OCI-LY1 (cell line): ENCODE data around the gene PSPC1.
"Not testable (repeated sequence)": the region's sequence is repeated elsewhere in the genome, so short reads cannot be mapped to it uniquely, and the experiment has no call there.

Source experiments
- H2AFZ ChIP-seq: fragments of 200-600 bp; sonication (generic), shearing (Covaris generic); 2 replicates; pipeline ENCODE4 v1.6.0; 2014; ENCODE audit warnings: antibody characterized with exemption, mild to moderate bottlenecking, low read length
- H3F3A ChIP-seq: fragments of 200-600 bp; sonication (generic), shearing (Covaris generic); 2 replicates; pipeline ENCODE4 v1.6.0; 2014; ENCODE audit warnings: mild to moderate bottlenecking, antibody characterized with exemption, low read length, moderate library complexity; ENCODE audit not compliant: insufficient read depth
- H3K27ac ChIP-seq: fragments of 200-600 bp; sonication (generic); 2 replicates; pipeline ENCODE4 v1.5.1; 2014; ENCODE audit warnings: low read length, mixed run types, mild to moderate bottlenecking, low read depth; ENCODE audit not compliant: poor library complexity, severe bottlenecking
- H3K27me3 ChIP-seq: fragments of 200-600 bp; sonication (generic); 2 replicates; pipeline ENCODE4 v1.6.0; 2014; ENCODE audit warnings: antibody characterized with exemption, mild to moderate bottlenecking, low read length, moderate library complexity; ENCODE audit not compliant: insufficient read depth
- H3K36me3 ChIP-seq: fragments of 200-600 bp; sonication (generic); 2 replicates; pipeline ENCODE4 v1.6.1; 2014; ENCODE audit warnings: mild to moderate bottlenecking, antibody characterized with exemption, low read length, moderate library complexity, mixed read lengths; ENCODE audit not compliant: insufficient read depth
- H3K4me1 ChIP-seq: fragments of 200-600 bp; sonication (generic); 2 replicates; pipeline ENCODE4 v1.5.1; 2014; ENCODE audit warnings: mild to moderate bottlenecking, low read length, moderate library complexity; ENCODE audit not compliant: insufficient read depth, severe bottlenecking
- H3K4me2 ChIP-seq: fragments of 200-600 bp; sonication (generic), shearing (Covaris generic); 2 replicates; pipeline ENCODE4 v1.6.1; 2014; ENCODE audit warnings: low read length
- H3K4me3 ChIP-seq: fragments of 200-600 bp; sonication (generic); 2 replicates; pipeline ENCODE4 v1.5.1; 2014; ENCODE audit warnings: low read length, low read depth, mild to moderate bottlenecking, mixed read lengths; ENCODE audit not compliant: poor library complexity, severe bottlenecking
- H3K79me2 ChIP-seq: fragments of 200-600 bp; shearing (Covaris generic); 2 replicates; pipeline ENCODE4 v1.6.1; 2016; ENCODE audit warnings: mixed run types, low read length, mixed read lengths; ENCODE audit not compliant: insufficient read depth
- H3K9ac ChIP-seq: fragments of 200-600 bp; sonication (generic), shearing (Covaris generic); 2 replicates; pipeline ENCODE4 v1.6.1; 2014; ENCODE audit warnings: mild to moderate bottlenecking, low read length, mixed read lengths
- H3K9me2 ChIP-seq: fragments of 200-600 bp; sonication (generic), shearing (Covaris generic); 2 replicates; pipeline ENCODE4 v1.6.1; 2014; ENCODE audit warnings: low read depth, mild to moderate bottlenecking, low read length, mixed read lengths
- H3K9me3 ChIP-seq: fragments of 200-600 bp; shearing (Covaris generic); 2 replicates; pipeline ENCODE4 v1.6.1; 2014; ENCODE audit warnings: low read length, mixed read lengths
- H4K20me1 ChIP-seq: fragments of 200-600 bp; sonication (generic), shearing (Covaris generic); 2 replicates; pipeline ENCODE4 v1.6.0; 2016; ENCODE audit warnings: mild to moderate bottlenecking, low read length; ENCODE audit not compliant: insufficient read depth
- EZH2 ChIP-seq: fragments of 200-600 bp; sonication (generic), shearing (Covaris generic); IDR thresholded peaks from 2 replicates; pipeline ENCODE4 v1.8.0; 2017; ENCODE audit warnings: borderline replicate concordance, mixed run types, mild to moderate bottlenecking, antibody characterized with exemption, low read length, moderate library complexity, mixed read lengths
- TF ChIP-seq, protein P1 (sequence below): fragments of 200-600 bp; sonication (generic), shearing (Covaris generic); IDR thresholded peaks from 2 replicates; pipeline ENCODE4 v1.5.1; 2017; ENCODE audit warnings: mild to moderate bottlenecking, antibody characterized with exemption, low read length, moderate library complexity, mixed read lengths

PSPC1 gene

DNA sequence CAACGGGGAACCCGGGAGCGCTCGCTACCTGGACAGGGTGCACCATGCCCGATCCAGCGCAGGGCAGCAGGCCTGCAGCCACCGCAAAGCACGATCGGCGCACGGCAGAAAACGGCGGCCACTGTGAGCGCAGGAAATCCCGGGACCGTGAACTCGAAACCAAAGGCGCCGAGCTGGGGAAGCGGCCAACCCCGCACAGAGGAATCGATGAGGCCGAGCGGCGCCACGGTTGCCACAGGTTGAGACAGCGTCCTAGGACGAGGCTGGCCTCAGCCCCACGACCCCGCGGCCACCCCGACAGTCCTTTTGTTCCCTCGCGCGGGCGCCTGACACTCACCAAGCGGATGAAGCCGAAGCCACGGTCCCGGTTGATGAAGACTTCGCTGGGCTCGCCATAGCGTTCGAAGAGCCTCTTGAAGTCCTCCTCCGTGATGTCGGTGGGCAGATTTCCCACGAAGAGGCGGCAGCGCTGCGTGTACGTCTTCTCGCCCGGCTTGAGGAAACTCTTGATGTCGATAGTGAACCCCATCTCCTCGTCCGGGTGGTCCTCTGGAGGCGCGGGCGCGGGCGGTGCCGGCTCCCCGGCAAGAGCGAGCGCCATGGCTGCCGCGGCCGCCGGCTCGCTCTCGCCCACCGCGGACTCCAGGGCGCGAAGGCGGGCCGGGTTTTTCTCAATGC is 557 bp downstream of the PSPC1 start:
- no peaks in the 10 kb centered on the region for H4K20me1 ChIP-seq
- H3K79me2 ChIP-seq, result peaks cover 31% of the 10 kb centered on the region
- H3K27ac ChIP-seq, result peak overlapping the region; percentile 78
- no peak for TF ChIP-seq EZH2
- TF ChIP-seq, protein P1, sequence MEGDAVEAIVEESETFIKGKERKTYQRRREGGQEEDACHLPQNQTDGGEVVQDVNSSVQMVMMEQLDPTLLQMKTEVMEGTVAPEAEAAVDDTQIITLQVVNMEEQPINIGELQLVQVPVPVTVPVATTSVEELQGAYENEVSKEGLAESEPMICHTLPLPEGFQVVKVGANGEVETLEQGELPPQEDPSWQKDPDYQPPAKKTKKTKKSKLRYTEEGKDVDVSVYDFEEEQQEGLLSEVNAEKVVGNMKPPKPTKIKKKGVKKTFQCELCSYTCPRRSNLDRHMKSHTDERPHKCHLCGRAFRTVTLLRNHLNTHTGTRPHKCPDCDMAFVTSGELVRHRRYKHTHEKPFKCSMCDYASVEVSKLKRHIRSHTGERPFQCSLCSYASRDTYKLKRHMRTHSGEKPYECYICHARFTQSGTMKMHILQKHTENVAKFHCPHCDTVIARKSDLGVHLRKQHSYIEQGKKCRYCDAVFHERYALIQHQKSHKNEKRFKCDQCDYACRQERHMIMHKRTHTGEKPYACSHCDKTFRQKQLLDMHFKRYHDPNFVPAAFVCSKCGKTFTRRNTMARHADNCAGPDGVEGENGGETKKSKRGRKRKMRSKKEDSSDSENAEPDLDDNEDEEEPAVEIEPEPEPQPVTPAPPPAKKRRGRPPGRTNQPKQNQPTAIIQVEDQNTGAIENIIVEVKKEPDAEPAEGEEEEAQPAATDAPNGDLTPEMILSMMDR, result no peak
- peak overlapping the region; percentile 57 for H3K4me2 ChIP-seq
- peak overlapping the region; percentile 88 for H3K9ac ChIP-seq
- peaks cover 14% of the 10 kb centered on the region for H3K4me1 ChIP-seq
- peaks cover 25% of the 10 kb centered on the region for H3K36me3 ChIP-seq
- peaks cover 3% of the 10 kb centered on the region; the same call in 1 of the 2 replicates for H3K9me3 ChIP-seq
- H2AFZ ChIP-seq, result no peak overlapping the region
- no peaks in the 10 kb centered on the region for H3F3A ChIP-seq
- H3K4me3 ChIP-seq, result peak overlapping the region; percentile 79
- H3K27me3 ChIP-seq, result no peaks in the 10 kb centered on the region
- H3K9me2 ChIP-seq, result no peaks in the 10 kb centered on the region

DNA sequence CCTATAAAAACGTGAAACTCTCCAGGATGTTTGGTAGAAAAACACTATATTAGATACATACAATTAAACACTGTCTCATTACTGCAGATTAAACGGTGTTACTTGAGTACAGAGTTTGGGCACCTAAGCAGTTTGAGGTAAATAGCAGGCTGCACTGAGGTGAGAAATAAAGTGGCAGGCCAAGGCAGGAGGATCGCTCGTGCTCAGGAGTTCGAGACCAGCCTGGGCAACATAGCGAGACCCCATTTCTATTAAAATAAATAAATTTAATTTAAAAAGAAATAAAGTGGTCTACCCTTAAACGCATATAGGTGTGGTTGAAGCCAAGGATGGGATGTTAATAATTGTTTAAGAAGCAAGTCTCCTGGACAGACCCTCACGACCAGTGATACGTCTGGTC is 1.2 kb downstream of the PSPC1 start:
- Histone ChIP-seq H3K36me3 (peaks cover 29% of the 10 kb centered on the region), H3K9me2 (no peaks in the 10 kb centered on the region), H3K9me3 (peaks cover 3% of the 10 kb centered on the region; the same call in 1 of the 2 replicates), H3K27ac (peak overlapping the region; percentile 78), H3K27me3 (no peaks in the 10 kb centered on the region), H3K79me2 (peaks cover 37% of the 10 kb centered on the region), H3K9ac (peak overlapping the region; percentile 88), H3F3A (no peaks in the 10 kb centered on the region), H3K4me2 (peak overlapping the region; percentile 57), H4K20me1 (no peaks in the 10 kb centered on the region), H3K4me1 (peaks cover 19% of the 10 kb centered on the region), H2AFZ (no peak overlapping the region), H3K4me3 (peak overlapping the region; percentile 79)
- TF ChIP-seq, protein P1, result no peak
- TF ChIP-seq EZH2, result no peak

DNA sequence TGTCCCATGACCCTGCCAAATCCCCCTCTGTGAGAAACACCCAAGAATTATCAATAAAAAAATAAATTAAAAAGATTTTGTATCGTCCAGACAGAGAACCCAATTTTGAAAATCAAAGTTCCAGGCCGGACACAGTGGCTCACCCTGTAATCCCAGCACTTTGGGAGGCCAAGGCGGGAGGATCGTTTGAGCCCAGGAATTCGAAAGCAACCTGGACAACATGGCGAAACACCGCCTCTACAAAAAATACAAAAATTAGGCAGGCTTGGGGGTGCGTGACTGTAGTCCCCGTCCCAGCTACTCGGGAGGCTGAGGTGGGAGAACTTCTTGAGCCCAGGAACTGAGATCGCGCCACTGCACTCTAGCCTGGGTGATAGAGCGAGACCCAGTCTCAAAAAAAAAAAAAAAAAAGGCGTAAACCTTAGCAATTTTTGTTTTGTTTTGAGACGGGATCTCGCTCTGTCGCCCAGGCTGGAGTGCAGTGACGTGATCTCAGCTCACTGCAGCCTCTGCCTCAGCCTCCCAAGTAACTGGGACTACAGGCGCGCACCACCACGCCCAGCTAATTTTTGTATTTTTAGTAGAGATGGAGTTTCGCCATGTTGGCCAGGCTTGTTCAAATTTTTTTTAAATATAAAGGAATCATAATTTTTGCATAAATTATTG is 1.9 kb downstream of the PSPC1 start:
- peak overlapping the region; percentile 79 for H3K4me3 ChIP-seq
- H3K27me3 ChIP-seq, H3F3A ChIP-seq, H3K9me3 ChIP-seq, H4K20me1 ChIP-seq, H3K27ac ChIP-seq, H3K9me2 ChIP-seq, H2AFZ ChIP-seq: not testable (repeated sequence)
- peak overlapping the region; percentile 88 for H3K9ac ChIP-seq
- peak overlapping the region; percentile 57 for H3K4me2 ChIP-seq
- H3K4me1 ChIP-seq, result peaks cover 26% of the 10 kb centered on the region
- H3K79me2 ChIP-seq, result peaks cover 44% of the 10 kb centered on the region
- peaks cover 29% of the 10 kb centered on the region for H3K36me3 ChIP-seq
